Osteoblast (primary cell): ENCODE measurements around the gene ADCY1. TPM values are rescaled to one million over a fixed set of nuclear protein-coding genes. Genes with fewer than 3 reads are reported as not detected.

Source experiments
- DNase-seq: peaks from one replicate; pipeline ENCODE4 v3.0.0; 2011; ENCODE audit warnings: low spot score, mixed read lengths; ENCODE audit not compliant: insufficient read length; ENCODE audit errors: missing footprints
- H2AFZ ChIP-seq: 2 replicates; pipeline ENCODE4 v1.6.0; 2011; ENCODE audit warnings: mild to moderate bottlenecking, low read length
- H3K27ac ChIP-seq: 2 replicates; pipeline ENCODE4 v1.5.1; 2011; ENCODE audit warnings: mild to moderate bottlenecking, low read depth, low read length, moderate library complexity
- H3K27me3 ChIP-seq: 2 replicates; pipeline ENCODE4 v1.6.0; 2012; ENCODE audit warnings: mild to moderate bottlenecking, control low read depth, inconsistent platforms, low read length, moderate library complexity; ENCODE audit not compliant: insufficient read depth
- H3K36me3 ChIP-seq: 2 replicates; pipeline ENCODE4 v1.5.1; 2011; ENCODE audit warnings: mild to moderate bottlenecking, low read length, control low read depth, moderate library complexity; ENCODE audit not compliant: insufficient read depth
- H3K4me1 ChIP-seq: 2 replicates; pipeline ENCODE4 v1.5.1; 2011; ENCODE audit warnings: mild to moderate bottlenecking, low read length, control low read depth, moderate library complexity; ENCODE audit not compliant: insufficient read depth
- H3K4me2 ChIP-seq: 2 replicates; pipeline ENCODE4 v1.6.0; 2011; ENCODE audit warnings: mild to moderate bottlenecking, low read length; ENCODE audit not compliant: insufficient read depth
- H3K4me3 ChIP-seq: fragments of 200-600 bp; sonication (generic); 3 replicates; pipeline ENCODE4 v1.5.1; 2012; ENCODE audit warnings: mild to moderate bottlenecking, low read length, inconsistent platforms; ENCODE audit not compliant: insufficient read depth
- H3K79me2 ChIP-seq: 2 replicates; pipeline ENCODE4 v1.6.0; 2012; ENCODE audit warnings: mild to moderate bottlenecking, low read length, control low read depth, inconsistent platforms; ENCODE audit not compliant: insufficient read depth
- H3K9me3 ChIP-seq: 2 replicates; pipeline ENCODE4 v1.5.1; 2011; ENCODE audit warnings: low read depth, low read length, control low read depth
- H4K20me1 ChIP-seq: 2 replicates; pipeline ENCODE4 v1.6.0; 2012; ENCODE audit warnings: mild to moderate bottlenecking, low read length, control low read depth; ENCODE audit not compliant: insufficient read depth
- CTCF ChIP-seq: IDR thresholded peaks from 2 replicates; pipeline ENCODE4 v1.5.1; 2011; ENCODE audit warnings: mild to moderate bottlenecking, low read depth, low read length, moderate library complexity; ENCODE audit errors: extremely low read depth
- total RNA-seq: library from RNA; depleted of rRNA; stranded (reverse); fragments of >200 nt; gene quantifications from 2 replicates; pipeline ENCODE4 v1.2.3, GENCODE V29; 2012

Gene ADCY1
- total RNA-seq, 1 donor = 1.1 TPM

- no peak overlapping the region for H3K27ac ChIP-seq
- no peak overlapping the region for H2AFZ ChIP-seq
- no peak for TF ChIP-seq CTCF
- no peak overlapping the region for H3K4me3 ChIP-seq
- no peaks in the 10 kb centered on the region for H4K20me1 ChIP-seq
- H3K36me3 ChIP-seq = no peaks in the 10 kb centered on the region
- no peaks in the 10 kb centered on the region for H3K4me1 ChIP-seq
- no peaks in the 10 kb centered on the region for H3K9me3 ChIP-seq
- peaks cover 36% of the 10 kb centered on the region for H3K27me3 ChIP-seq
- H3K4me2 ChIP-seq = no peak overlapping the region
- no peaks in the 10 kb centered on the region for H3K79me2 ChIP-seq
- no peak for DNase-seq
Measured at GRCh38 chr7:45563401-45563800, 10.8 kb upstream of the ADCY1 start.

- Histone ChIP-seq H3K4me2 (no peak overlapping the region), H3K4me3 (no peak overlapping the region), H3K9me3 (no peaks in the 10 kb centered on the region), H4K20me1 (no peaks in the 10 kb centered on the region), H3K79me2 (no peaks in the 10 kb centered on the region), H3K27me3 (peaks cover 36% of the 10 kb centered on the region), H3K4me1 (no peaks in the 10 kb centered on the region), H3K36me3 (no peaks in the 10 kb centered on the region), H2AFZ (no peak overlapping the region), H3K27ac (no peak overlapping the region)
- no peak for TF ChIP-seq CTCF
- DNase-seq = no peak
Measured at GRCh38 chr7:45563941-45564461, 10.2 kb upstream of the ADCY1 start.

- Histone ChIP-seq H3K27ac (no peak overlapping the region), H3K79me2 (no peaks in the 10 kb centered on the region), H3K27me3 (peaks cover 36% of the 10 kb centered on the region), H3K4me2 (no peak overlapping the region), H3K9me3 (no peaks in the 10 kb centered on the region), H4K20me1 (no peaks in the 10 kb centered on the region), H3K4me1 (no peaks in the 10 kb centered on the region), H3K4me3 (no peak overlapping the region), H3K36me3 (no peaks in the 10 kb centered on the region), H2AFZ (no peak overlapping the region)
- no peak for TF ChIP-seq CTCF
- no peak for DNase-seq
Measured at GRCh38 chr7:45564485-45564884, 9.7 kb upstream of the ADCY1 start.

- Histone ChIP-seq H3K9me3 (no peaks in the 10 kb centered on the region), H3K36me3 (no peaks in the 10 kb centered on the region), H4K20me1 (no peaks in the 10 kb centered on the region), H3K4me2 (no peak overlapping the region), H3K79me2 (no peaks in the 10 kb centered on the region), H3K27ac (no peak overlapping the region), H3K4me1 (no peaks in the 10 kb centered on the region), H3K4me3 (no peak overlapping the region), H2AFZ (no peak overlapping the region), H3K27me3 (peaks cover 36% of the 10 kb centered on the region)
- no peak for DNase-seq
- no peak for TF ChIP-seq CTCF
Measured at GRCh38 chr7:45564886-45565455, 9.2 kb upstream of the ADCY1 start.
